Right cardiac atrium (tissue), 5 donors: ENCODE measurements around the gene CLIC6. TPM values are rescaled to one million over a fixed set of nuclear protein-coding genes. Genes with fewer than 3 reads are reported as not detected.
A peak's percentile ranks its signal among the peaks of the same experiment; 100 is the strongest.

Source experiments
- ATAC-seq, 2 donors: fragments of 200-7000 bp; cut with Tn5 transposase; one replicate each; pipeline versions ENCODE4 v1.8.0 to v1.9.1; 2020; ENCODE audit warnings: moderate library complexity in 2 of 2, mild to moderate bottlenecking in 1 of 2
- DNase-seq, 3 donors: peaks; one replicate each; pipeline ENCODE4 v3.0.0-alpha.2; 2020
- H3K27ac ChIP-seq: one replicate; pipeline ENCODE4 v1.5.1; 2013; ENCODE audit warnings: mild to moderate bottlenecking, low read length, control low read depth, moderate library complexity
- H3K27me3 ChIP-seq: one replicate; pipeline ENCODE4 v1.6.1; 2013; ENCODE audit not compliant: control insufficient read depth, insufficient read depth
- H3K4me1 ChIP-seq: one replicate; pipeline ENCODE4 v1.6.1; 2013; ENCODE audit warnings: low read length; ENCODE audit not compliant: control insufficient read depth, insufficient read depth
- H3K4me3 ChIP-seq: one replicate; pipeline ENCODE4 v1.5.1; 2013; ENCODE audit warnings: low read length, control low read depth
- H3K9me3 ChIP-seq: one replicate; pipeline ENCODE4 v1.6.1; 2013; ENCODE audit warnings: low read length; ENCODE audit not compliant: control insufficient read depth
- WGBS: extraction: QIAGEN DNeasy Blood & Tissue Kit; methylation state at CpG from one replicate; pipeline ENCODE4 v1.1.7; 2013; 5-methylcytosine and 5-hydroxymethylcytosine counted together
- intact Hi-C, 4 donors: fragments of 100-400 bp; cut with DNase I; formaldehyde crosslinking; loops; one replicate each; pipeline versions ENCODE4 v1.11.0 to v1.14.0; 2022 to 2023
- polyA plus RNA-seq: library from polyadenylated mRNA; stranded (reverse); fragments of 200-250 nt; gene quantifications from one replicate; pipeline ENCODE4 v1.2.3, GENCODE V29; 2013
- total RNA-seq, 4 donors: library from RNA; stranded (reverse); fragmentation: NEBNext Ultra II Directional; extraction: Animal tissue kit (Norgen Biotek cat#: 25700); gene quantifications; one replicate each; pipeline ENCODE4 v1.2.1, GENCODE V29; 2021
- donor health status: healthy with polysubstance abuse.
- donor health status: DM: no; HTN: yes; CAD: no.
- donor health status: DM: no; HTN: no; CAD: no.
- donor health status: DM: no; HTN: yes; CAD: no; lungs with severe emphysema.
- donor health status: DM: yes; HTN: yes; CAD: no.

Gene CLIC6
- total and polyA plus RNA-seq, 5 donors = 6.1 to 13.7 (median 12.6) TPM

DNA sequence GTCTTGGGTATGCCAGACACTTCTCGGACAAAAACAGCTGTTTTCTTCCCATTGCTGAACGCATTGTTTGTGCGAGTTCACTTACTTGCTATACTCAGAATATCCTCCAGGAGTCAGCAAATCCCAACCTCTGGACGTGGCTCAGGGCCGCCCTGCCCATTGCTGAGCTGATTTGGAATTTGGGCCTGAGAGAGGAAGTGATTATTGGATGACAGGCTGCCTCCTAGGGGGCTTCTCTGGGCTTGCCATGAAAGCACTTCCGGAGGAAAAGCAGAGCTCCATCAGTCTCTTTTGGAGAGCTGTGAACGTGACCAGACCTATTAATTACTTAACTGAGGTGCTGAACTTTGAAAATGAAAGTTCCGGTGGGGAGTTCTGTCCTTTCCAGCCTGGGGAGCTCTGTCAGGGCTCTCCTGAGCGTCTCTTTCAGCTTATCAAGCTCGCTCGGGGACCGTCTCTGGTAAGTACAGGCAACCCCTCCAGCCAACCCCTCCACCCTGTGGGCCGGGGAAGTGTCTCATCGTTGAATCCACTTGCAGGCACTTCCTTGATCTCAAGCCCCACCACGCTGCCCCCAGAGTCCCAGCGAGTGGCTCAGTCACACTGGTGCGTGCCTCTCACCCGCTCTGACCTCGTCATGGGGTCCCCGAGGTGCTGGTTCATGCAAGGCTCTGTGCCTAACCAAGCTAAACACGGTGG, 76.9 kb downstream of the CLIC6 start:
- Histone ChIP-seq H3K4me3 (no peak overlapping the region), H3K27me3 (no peaks in the 10 kb centered on the region), H3K9me3 (no peaks in the 10 kb centered on the region), H3K27ac (no peak overlapping the region), H3K4me1 (no peaks in the 10 kb centered on the region)
- ATAC-seq (peak; percentile 90 to 92), DNase-seq (peak; percentile 71 to 85 (median 76))
- 38% methylated on average over 21 of the region's 21 CpGs for WGBS
- intact Hi-C loops = loop anchor here in 3 of 4 donors (5.0 to 10.0 kb wide), 6 partner anchors 129 to 1279 kb away; no protein-coding TSS in a partner anchor

DNA sequence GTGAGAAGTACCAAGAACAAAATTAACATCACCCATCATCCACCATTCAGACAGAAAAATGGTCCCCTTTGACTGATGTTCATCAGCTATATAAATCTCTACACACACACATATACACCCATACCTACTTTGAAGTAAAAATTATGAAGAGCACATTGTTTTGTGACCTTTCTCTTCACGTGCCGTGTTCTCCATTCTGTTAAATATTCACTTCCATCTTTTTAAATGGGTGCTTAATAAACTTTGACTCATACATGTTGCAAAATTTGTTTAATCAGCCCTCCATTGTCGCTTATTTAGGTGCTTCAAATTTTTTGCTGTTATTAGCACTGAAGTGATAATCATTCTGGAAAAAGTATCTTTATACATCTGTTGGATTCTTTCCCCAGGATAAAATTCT, 80.1 kb downstream of the CLIC6 start:
- ATAC-seq = no peak
- no peaks in the 10 kb centered on the region for H3K9me3 ChIP-seq
- 78% methylated on average over 3 of the region's 3 CpGs for WGBS

DNA sequence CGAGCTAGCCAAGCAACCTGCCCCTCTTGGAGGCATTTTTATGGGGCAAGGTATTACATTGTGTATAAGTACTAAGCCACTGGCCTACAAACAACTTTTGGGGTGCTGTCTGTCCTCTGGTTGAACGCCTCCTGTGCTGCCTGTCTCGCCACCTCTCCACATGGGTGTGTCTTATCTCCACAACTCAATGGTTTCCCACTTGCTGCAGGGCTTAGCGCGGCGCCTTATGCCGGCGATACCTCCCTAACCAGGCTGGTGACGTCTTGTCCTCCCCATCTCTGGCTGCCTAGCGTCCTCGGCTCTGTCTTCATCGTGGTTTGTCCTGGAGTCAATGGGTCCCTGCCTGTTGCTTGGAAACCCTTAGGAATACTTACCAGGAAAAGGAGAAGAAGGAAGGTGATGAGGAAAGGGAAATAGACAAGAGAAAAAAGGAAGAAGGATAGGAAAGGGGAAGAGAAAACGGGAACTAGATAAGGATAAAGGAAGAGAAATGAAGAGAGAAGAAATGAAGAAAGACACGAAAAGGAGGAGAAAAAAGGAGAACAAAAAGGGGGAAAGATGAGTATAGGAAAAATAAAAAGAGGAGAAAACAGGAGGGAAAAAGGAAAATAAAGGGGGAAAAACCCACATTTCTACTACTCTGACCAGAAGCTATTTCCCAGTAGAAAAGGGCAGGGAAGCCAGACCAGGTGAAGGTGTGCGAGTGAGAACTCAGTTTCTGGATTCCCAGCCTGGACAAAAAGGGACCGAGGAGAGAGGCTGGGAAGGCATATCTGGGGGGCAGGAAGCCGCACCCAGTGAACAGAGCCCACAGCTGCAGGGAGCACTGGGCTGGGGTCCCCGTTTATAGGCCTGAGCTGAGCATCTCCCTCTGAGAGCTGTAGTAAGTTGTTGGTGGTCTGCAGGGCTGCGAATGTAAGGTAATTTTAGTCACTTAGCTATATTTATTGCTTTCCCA, 86.2 kb downstream of the CLIC6 start:
- Histone ChIP-seq H3K27me3 (no peaks in the 10 kb centered on the region), H3K4me1 (no peaks in the 10 kb centered on the region), H3K4me3 (no peak overlapping the region), H3K27ac (no peak overlapping the region), H3K9me3 (no peaks in the 10 kb centered on the region)
- intact Hi-C loops = no loop called here
- ATAC-seq = no peak
- DNase-seq = no peak
- WGBS = 85% methylated on average over 19 of the region's 19 CpGs

More for the DNA sequence above, 80.1 kb downstream of the CLIC6 start:
- no peak overlapping the region for H3K27ac ChIP-seq
- no peak for DNase-seq
- H3K4me3 ChIP-seq = no peak overlapping the region
- intact Hi-C loops = loop anchor here in 3 of 4 donors (5.0 to 10.0 kb wide), 6 partner anchors 126 to 1276 kb away; no protein-coding TSS in a partner anchor
- H3K4me1 ChIP-seq = no peaks in the 10 kb centered on the region
- no peaks in the 10 kb centered on the region for H3K27me3 ChIP-seq

DNA sequence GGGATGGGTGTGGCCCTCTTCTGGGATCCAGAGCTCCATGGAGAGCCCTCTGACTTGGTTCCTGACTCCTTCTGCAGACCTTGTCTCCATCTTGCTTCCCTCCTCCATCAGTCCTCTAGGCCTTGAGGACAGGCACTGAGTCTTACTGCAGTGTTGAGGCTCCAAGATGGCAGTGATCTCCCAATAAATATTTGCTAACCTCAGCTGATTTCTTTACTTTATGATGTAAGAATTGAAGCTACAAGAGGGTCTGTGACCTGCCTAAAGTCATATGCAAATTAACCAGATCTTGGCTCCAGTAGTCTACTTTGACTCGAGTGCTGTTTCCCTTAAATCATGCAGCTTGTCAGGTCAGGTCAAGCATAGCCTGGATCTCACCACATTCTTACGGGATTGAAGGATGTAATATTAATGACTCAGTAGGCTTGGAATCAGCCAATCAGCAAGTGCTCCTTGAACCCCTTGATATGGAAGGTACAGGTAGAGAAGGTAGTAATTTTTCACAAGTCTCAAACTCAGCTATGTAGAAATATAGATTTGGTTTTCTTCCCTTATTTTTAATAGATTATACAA, 93.0 kb downstream of the CLIC6 start:
- DNase-seq (no peak), ATAC-seq (no peak)
- Histone ChIP-seq H3K27ac (no peak overlapping the region), H3K4me1 (no peaks in the 10 kb centered on the region), H3K9me3 (no peaks in the 10 kb centered on the region), H3K27me3 (peaks cover 2% of the 10 kb centered on the region), H3K4me3 (no peak overlapping the region)
- WGBS = 69% methylated on average over 2 of the region's 2 CpGs
- intact Hi-C loops = no loop called here

DNA sequence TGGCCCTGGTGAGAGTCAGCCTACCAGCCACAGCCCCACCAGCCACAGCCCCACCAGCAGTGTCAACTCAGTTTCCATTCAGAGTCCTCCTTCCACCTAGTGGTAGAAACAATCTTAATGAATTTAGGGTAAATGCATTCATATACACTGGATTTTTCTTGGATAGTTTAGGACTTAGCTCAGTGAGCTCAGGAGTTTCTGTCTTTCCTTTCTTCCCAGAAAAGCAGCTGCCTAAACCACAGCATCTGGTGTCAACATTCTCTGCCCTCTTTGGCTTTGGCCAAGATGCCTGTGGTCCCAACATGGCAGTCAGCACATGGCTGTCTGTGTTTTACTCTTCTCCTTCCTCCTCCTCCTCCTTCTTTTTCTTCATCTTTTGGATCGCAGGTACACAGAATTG, 94.0 kb downstream of the CLIC6 start:
- WGBS = 96% methylated on average over 1 of the region's 1 CpG
- ATAC-seq = no peak
- no peak for DNase-seq

DNA sequence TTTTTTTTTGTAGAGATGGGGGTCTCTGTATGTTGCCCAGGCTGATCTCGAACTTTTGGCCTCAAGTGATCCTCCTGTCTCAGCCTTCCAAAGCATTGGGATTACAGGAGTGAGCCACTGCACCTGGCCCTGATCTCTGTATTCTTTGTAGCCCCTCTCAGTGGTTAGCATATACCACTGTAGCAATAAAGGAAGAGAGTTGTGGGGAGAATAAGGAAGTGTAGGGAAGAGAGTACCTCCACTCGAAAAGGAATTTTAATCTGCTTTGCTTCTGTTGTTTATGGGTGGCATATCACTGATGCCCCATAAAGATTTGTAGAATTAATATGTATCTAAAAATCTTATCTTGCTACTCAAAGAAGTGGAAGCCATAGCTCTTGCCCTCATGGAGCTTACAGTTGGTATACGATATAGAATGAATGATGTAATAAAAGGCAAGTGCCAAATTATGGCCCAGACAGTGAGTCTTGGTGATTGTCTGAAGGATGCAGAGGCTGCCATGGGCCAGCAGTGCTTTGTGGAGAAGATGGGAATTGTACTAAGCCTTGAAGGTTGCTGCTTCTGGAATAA, 96.0 kb downstream of the CLIC6 start:
- Histone ChIP-seq H3K27me3 (peaks cover 2% of the 10 kb centered on the region), H3K4me1 (no peaks in the 10 kb centered on the region), H3K27ac (no peak overlapping the region), H3K4me3 (no peak overlapping the region), H3K9me3 (no peaks in the 10 kb centered on the region)
- DNase-seq (no peak), ATAC-seq (no peak)
- WGBS = 88% methylated on average over 3 of the region's 3 CpGs
- intact Hi-C loops = no loop called here

More for the DNA sequence above, 94.0 kb downstream of the CLIC6 start:
- Histone ChIP-seq H3K4me1 (no peaks in the 10 kb centered on the region), H3K27ac (no peak overlapping the region), H3K9me3 (no peaks in the 10 kb centered on the region), H3K27me3 (peaks cover 2% of the 10 kb centered on the region), H3K4me3 (no peak overlapping the region)
- intact Hi-C loops = no loop called here

DNA sequence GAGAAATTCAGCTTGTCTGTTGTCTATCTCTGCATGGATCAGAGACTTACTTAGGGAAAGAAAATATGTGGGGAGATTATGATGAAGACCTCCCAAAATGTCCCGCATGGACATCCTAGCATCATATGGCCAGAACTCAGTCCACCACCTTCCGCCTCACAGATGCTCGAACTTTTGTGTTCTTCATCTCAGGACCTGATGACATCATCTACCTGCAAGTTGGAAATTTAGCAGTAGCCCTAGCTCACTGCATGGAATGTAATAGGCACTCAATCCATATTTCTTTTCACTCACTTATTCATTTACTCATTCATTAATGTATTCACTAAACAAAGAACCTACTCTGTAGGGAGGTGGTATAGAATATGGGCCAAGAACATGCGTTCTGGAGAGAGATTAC, 96.8 kb downstream of the CLIC6 start:
- H3K4me3 ChIP-seq = no peak overlapping the region
- no peaks in the 10 kb centered on the region for H3K9me3 ChIP-seq
- H3K27ac ChIP-seq = no peak overlapping the region
- intact Hi-C loops = no loop called here
- DNase-seq = no peak
- WGBS = 87% methylated on average over 4 of the region's 4 CpGs
- no peaks in the 10 kb centered on the region for H3K4me1 ChIP-seq
- no peaks in the 10 kb centered on the region for H3K27me3 ChIP-seq
- ATAC-seq = no peak

DNA sequence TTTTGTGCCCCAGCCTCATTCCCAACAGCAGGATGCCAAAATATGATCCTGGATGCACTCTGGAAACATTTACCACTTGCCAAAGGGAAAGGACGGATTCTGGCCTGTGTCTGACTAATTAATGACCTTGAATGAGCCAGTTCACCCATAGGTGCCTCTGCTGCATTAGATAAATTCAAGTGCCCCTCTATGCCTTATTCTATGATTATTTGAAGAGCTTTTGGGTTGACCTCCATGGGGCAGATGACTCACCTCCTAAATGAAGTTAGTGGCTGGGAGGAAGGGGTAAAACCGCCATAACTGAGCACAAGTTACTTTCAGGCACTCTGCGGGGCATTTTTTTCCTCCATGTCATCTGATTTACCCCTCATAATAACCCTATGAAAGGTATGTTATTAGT, 98.1 kb downstream of the CLIC6 start:
- DNase-seq = no peak
- Histone ChIP-seq H3K4me1 (no peaks in the 10 kb centered on the region), H3K4me3 (no peak overlapping the region), H3K27ac (no peak overlapping the region), H3K9me3 (no peaks in the 10 kb centered on the region), H3K27me3 (no peaks in the 10 kb centered on the region)
- intact Hi-C loops = no loop called here
- ATAC-seq = no peak
- WGBS = 78% methylated on average over 3 of the region's 3 CpGs

Other genes starting within 250 kb of the CLIC6 start
- under 1 TPM in 2 of 4 donors, not detected in 2; 0.26 to 0.34 TPM for gene SMIM34, start 245.0 kb upstream of the CLIC6 start, total RNA-seq
- not detected for gene SMIM34, start 245.0 kb upstream of the CLIC6 start, polyA plus RNA-seq
- gene KCNE1, start 156.8 kb upstream of the CLIC6 start, total RNA-seq = 10 to 100 TPM in 2 of 4 donors, 1 to 10 TPM in 2; 3.6 to 11.4 (median 9.5) TPM
- gene KCNE1, start 156.8 kb upstream of the CLIC6 start, polyA plus RNA-seq = 3.8 TPM
- 10 to 100 TPM; 26.7 to 39.7 (median 30.7) TPM for gene RCAN1, start 53.9 kb upstream of the CLIC6 start, total RNA-seq
- 32.4 TPM for gene RCAN1, start 53.9 kb upstream of the CLIC6 start, polyA plus RNA-seq